Stimulated activated CD8-positive, alpha-beta memory T cell treated with anti-CD3 and anti-CD28 coated beads, Interleukin-4, amount 100 ng/mL, for 48 hours (primary cell): ENCODE results near the gene C15orf39.

Experiments
- DNase-seq: peaks from one replicate; pipeline ENCODE4 v3.0.0-alpha.2; 2020

C15orf39 gene

DNA sequence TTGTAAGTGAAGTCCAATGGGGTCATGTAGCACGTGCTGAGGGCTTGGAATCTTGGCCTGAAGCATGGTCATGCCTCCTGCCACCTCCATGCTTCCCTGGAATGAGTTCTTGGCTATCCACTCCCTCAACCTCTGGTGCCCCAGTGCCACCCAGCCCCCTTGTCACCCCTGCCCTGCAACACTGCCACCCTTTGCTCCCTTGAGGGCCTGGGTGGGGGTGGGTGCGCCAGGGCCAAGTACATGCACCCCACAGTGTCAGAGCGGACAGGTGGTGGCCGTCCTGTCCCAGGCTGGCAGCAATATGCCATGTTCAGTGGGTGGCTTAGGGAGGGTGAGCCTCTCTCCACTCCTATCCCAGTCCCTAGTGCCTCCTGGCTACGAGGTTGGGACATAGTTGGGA is 27.6 kb upstream of the C15orf39 start:
- no peak for DNase-seq

DNA sequence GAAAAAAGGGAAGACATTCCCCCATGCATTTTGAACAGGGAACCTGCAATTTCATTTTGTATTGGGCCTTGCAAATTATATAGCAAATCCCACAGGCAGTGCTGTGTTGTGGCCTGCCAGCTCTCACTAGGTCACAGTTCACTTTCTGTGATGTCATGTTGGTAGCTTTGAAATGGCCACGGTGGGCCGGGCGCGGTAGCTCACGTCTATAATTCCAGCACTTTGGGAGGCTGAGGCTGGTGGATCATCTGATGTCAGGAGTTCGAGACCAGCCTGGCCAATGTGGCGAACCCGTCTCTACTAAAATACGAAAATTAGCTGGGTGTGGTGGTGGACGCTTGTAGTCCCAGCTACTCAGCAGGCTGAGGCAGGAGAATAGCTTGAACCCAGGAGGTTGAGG is 27.0 kb upstream of the C15orf39 start:
- DNase-seq = no peak

DNA sequence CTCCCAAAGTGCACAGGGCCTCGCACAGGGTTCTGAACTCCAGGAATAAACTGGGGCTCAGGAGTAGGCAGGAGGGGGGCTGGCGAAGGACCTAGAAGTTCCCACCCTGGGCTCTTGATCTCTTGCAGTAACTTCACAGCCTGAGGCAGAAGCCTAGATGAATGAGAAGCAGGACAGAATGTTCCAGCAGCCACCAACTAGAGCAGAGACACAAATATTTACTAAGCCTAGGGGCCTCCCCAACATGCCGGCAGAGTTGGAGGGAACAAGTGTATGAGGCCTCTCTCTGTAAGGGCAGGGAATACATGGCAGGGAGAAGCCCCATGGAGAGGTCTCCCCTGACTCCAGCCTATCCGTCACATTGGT is 25.3 kb upstream of the C15orf39 start:
- DNase-seq = no peak

DNA sequence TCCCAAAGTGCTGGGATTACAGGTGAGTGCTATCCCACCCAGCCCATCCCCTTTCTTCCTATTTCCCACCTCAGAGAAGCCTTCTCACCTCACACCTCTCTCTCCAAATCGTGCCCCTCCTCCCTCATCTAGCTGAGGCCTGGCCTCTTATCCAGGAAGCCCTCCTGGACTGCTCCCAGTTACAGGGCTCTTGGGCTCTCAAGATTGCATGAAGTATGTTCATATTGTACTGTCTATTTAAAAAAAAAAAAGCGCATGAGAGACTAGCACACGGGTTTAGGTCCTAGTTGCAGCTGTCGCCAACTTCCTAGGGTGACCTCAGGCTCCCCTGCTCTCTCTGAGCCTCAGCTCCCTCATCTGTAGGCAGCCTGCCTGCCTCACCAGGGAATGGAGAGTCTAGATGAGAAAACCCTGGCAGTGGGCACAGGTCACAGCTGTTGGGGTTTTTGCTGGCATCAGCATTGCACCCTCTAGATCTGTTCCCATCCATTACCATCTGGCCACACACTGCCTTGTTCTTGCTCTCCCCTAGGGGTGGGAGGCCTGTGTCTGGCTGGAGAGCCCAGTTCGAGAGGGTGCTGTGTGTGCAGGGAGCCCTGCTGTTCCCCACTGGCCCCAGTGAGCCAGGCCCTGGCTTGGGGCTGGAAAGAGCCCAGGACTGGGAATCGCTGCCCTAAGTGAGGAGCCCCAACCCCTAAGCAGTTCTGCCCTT is 24.2 kb upstream of the C15orf39 start:
- no peak for DNase-seq

DNA sequence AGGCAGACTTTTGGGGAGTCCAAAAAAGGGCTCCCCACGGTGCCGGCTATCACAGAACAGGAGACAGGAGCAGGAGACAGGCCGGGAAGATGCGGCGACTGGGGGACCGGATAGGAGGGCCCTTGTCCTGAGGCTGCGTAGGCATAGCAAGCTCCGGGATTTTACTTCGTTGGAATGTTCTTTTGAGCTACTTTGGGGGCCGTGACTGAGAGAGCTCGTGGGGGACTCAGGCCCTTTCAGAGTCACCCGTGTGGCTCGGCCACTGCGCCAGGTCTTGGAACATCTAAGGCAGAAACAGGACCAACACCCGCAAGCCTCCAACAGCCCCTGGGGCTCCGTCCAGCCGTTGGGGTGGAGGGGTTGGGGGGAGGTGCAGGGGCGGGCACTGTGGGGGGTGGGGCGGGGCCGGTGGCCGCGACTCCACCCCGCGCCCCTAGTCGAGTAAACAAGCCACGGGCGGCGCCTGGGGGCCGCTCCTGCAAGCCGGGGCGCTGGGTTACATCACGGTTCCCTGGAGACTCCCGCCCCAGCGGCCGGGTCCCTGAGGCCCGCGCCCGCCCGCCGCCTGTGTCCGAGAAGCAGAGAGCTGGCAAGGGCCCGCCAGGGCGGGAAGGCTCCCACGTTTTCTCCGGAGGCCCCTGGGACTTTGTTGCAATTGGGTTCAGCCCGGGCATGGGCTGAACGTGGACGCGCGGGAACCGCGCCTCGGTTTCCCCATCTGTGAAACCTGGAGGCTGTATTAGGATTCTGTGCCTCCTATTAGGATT is 23.3 kb upstream of the C15orf39 start:
- no peak for DNase-seq

DNA sequence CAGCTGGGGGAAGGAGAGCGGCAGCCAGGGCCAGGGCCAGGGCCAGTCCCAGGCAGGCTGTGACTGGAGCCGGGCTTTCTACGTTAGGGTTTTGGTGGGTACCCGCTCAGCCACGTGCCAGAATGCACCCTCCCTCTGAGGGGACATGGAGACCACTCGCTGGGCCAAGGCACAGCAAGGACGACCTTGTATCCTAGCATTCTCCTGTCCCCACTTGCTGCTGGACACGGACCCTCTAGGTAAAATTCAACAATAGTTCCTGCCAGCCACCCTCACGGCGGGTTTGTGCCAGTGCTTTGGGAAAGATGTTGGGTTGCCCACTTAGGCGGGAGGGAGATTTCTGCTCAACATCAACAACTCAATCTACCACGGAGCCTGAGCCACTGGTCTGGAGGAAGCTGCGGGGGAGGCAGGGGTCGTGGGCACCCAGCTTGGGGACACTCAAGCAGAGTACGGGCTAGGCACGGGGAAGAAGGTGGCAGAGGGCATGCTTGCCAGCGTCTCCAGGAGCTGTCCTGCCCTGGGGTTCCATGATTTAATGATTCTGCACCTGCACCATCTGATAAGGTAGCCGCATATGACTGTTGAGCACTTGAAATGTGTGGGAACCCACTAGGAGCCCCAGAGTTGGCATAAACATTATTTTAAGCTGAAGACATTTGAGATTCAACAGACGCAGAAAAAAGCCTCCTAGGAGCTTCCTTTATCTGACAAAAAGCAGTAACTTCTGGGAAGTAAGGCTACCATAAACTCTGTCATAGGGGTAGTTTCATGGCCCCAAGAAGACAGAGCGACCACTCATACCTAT is 22.5 kb upstream of the C15orf39 start:
- no peak for DNase-seq

DNA sequence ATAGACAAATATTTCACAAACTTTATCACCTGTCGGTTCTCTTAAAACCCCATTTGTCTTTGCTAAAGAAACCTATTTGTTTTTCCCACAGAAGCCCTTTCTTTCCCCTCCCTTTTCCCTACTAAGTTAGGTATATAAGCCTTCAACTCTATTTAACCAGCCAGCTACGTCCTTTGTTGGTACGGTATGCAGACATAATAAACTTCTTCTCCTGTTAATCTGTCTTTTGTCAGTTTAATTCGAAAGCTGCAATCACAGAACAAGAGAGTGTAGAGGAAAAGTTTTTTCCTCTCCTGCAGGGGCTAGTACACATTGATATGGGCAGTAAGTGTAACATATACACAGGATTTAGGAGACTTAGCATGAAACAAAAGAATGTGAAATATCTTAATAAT is 21.9 kb upstream of the C15orf39 start:
- no peak for DNase-seq

DNA sequence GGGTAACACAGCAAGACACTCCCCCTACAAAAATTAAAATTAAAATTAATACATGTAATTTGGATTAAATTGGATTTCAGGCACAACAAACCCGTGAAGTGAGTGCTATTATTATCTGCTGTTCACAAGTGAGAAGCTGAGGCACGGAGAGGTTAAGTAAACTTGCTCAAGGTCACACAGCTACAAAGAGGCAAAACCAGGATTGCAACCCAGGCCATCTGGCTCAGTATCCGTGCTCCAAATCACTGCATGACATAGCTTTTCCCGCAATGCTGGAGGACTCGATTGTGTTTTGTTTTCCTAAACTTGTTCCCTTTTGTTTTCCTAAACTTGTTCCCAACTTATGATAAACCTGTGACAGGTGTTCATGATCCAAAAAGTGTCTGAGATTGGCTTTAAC is 19.9 kb upstream of the C15orf39 start:
- DNase-seq = no peak

DNA sequence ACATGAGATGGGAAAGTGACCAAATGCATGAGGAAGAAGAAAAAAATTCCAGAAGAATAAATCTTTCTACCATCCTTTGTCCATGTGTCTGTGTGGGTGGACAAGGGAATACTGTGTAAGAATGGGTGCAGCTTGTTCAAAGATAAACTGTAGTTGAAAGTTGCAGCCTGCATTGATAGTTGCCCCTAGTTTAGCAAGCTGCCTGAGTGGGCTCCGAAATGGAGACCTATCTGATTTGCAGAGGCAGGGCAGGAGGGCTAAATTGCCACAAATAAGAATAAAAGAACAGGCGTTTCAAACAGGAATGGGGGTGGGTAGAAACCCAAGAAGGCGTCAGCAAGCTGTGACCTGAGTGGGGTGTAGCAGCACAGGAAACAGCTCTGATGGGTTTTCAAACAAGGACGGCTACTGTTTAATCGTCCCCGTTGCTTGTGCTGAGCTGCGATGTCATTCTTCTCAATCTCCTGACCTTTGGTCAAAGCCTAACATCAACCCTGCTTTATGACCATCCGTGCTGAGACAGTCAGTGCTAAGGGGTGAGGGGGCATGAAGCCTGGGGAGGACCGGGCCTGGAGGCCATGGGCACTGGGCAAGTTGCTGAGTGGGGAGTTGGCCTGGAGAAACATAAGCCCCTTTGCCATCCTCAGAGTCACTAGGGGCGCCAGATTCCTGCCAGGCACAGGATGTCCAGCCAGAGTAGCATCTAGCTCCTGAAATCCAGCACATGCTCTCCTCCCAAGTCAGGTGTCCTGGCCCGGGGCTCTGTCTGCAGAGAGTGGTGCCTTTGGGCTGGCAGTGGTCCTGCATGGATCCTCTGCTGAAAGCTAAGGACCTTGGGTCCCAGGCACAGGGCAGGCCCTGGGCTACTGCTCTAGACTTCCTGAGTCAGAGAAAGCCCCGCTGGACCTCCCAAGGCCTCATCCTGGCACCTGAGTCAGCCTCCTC is 19.2 kb upstream of the C15orf39 start:
- no peak for DNase-seq

DNA sequence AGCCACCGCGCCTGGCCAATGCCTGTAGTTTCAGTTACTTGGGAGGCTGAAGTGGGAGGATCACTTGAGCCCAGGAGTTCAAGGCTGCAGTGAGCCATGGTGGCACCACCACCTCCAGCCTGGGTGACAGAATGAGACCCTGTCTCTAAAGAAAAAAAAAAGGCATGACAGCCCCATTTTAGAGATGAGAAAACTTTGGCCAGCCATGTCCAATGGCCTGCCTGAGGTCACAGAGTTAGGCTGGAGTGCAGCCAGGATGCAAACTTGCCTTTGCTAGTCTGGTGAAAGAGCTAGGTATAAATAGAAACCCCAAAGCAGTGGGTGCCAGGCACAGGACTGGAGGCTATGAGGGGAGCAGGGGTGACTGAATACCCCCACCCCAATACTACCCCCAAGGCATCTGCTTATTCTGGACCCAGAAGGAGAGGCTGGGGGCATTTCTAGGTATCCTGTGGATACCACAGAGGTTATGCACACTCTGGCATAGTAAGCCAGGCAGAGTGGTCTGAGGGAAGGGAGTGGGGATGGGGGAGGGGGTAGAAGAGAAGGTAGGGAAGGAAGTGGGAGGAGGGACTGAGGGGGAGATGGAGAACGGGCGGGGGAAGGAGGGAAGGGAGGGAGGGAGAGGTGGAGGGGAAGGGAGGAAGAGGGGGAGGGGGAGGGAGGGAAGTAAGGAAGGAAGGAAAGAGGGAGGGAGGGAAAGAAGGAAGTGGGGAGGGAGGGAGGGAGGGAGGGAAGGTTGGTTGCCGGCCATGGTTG is 16.2 kb upstream of the C15orf39 start:
- no peak for DNase-seq

DNA sequence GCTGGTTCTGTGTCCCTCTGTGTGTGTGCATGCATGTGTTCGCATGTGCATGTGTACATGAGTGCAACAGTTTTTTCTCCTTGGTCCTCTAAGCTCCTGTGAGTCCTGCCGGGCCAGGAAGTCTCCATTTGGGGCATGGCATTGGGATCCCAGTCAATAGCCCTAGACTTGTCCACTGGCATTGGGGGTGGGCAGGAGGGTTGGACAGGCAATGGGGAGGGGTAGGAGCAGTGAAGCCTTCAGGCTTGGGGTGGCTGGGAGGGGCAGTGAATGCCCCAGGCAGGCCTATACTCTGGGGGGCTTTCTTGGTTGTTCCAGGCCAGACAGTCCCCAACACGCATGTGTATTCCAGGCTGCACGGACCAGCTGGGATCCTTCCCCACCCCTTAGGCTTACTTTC is 15.6 kb upstream of the C15orf39 start:
- no peak for DNase-seq

DNA sequence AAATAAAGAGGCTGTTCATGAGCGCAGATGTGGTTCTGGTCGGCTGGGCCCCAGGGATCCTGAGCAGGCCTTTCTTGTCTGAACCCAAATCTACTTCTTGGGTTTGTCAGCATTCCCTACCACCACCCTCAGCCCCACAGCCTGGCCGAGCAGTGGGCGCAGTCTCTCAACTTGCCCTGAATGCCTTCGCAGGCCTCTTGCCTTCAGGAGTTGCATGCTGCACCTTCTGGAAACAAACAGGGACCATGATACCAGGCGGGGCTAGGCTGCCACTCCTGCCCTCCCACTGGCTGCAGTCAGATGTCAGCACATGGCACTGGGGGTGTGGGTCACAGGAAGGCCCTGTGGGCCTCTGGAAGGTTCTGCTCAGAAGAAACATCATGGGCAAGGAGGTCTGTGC is 13.2 kb upstream of the C15orf39 start:
- no peak for DNase-seq

DNA sequence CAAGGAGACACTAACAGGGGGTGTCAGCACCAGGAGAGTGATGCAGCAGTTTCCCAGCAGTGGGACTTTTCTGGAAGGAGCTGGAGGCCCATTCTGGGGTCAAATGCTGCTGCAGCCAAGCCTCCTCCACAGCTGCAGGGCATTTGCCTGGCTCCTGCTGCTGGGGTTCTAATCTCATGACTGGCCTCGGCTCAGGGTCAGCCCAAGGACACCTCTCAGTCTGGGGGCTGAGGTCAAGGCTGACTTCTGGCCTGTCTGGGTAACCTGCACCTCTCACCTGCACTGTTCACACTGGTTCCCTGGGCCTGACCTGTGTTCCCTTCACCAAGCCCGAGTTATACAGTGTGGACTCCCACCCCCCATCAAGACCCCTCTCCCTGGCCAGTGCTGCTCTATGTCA is 10.4 kb upstream of the C15orf39 start:
- no peak for DNase-seq

DNA sequence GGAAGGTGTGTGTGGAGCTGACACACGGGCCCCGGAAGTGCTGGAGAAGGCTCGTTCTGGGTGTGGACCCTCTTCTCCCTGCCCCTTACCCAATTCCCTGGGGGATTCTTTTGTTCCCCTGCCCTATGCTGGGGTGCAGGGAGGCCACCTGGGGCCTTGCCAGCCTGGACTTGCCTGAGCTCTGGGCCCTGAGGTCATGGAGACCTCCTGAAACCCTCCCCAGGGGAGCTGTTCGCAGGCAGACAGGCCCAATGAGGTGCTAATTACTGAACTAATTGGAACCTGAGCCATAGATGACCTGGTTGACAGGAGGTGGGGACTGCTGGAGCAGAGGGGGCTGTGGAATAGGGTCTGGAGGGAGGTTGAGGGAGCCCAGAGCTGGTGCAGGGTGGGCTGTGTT is 9.4 kb upstream of the C15orf39 start:
- no peak for DNase-seq

DNA sequence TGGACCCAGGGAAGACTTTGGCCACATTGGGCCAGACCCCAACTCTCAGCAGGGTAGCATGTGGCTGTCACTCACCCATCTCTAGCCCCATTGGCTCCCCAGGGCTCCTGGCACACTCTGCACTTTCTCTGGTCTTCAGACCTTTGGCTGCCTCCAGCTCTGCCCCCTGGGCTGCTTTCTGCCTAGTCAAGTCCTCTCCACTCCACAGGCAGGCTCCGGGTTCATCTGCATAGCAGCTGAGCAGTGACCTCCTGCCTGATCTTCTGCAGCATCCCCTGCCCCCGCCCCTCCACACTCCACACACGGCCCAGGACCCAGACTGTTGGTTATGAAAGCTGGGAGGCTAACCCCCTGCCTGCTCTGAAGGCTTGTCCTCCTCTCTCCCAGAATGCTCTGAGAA is 8.4 kb upstream of the C15orf39 start:
- DNase-seq = no peak

DNA sequence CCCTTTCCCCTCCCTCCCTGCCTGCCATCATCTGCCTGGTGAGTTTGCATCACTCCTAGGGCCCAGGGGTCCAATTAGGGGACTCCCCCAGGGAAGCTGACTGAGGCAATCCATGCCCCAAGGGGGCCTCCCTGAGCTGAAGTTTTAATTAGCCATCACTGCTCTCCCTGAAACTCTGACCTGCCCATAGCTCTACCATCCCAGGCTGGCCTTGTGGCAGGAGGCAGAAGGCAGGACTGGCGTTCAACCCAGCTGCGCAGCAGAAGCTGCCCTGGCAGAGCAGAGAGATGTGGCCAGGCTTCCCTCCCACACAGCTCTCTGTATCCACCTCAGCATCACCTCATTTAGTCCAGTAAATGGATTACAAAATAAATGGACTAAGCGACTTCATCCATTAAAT is 7.7 kb upstream of the C15orf39 start:
- no peak for DNase-seq

DNA sequence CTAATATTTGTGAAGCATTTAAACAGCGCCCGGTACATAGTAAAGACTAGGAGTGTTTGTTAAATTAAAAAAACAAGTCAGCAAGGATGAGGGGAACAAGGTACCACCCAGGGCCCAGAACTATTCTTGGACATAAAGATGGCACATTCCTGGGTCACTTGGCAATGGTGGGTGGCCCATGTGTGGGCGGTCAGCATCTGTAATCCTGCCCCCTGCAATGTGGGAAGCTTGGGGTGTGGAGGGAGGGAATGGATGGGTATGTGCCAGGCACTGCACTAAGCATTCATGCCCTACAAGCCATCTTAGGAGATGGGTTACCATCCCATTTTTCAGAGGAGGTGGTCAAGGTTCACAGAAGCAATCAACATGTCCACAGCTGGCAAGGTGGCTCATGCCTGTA is 7.3 kb upstream of the C15orf39 start:
- DNase-seq = no peak

DNA sequence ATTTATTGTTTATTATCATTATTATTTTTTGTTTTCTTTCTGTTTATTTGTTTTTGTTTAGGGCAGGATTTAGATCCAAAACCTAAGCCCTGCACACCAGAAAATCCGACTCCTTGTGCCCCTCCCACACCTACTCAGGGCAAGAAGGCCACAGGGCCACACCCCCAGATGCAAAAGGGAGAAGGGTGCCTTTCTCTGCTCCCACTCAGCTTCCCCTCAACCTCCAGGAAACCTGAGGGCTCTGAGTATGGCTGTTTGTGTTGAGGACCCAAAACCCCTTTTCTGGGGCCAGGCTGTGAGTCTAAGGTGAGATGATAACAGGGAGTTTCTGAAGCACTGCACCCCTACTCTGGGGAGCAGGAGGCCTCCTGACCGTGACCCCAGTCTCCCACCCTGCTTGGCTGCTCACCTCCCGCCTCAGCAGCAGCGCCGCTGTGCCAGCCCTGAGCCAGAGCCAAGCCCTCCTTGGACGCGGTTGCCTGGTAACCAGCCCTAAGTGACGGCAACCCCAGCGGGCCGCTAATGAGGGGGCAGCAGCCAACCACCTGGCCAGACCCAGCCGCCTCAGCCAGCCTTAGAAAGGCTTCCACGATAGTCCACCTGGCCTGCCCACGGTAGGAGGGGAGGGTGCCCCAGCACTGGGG is 6.4 kb upstream of the C15orf39 start:
- DNase-seq = no peak

DNA sequence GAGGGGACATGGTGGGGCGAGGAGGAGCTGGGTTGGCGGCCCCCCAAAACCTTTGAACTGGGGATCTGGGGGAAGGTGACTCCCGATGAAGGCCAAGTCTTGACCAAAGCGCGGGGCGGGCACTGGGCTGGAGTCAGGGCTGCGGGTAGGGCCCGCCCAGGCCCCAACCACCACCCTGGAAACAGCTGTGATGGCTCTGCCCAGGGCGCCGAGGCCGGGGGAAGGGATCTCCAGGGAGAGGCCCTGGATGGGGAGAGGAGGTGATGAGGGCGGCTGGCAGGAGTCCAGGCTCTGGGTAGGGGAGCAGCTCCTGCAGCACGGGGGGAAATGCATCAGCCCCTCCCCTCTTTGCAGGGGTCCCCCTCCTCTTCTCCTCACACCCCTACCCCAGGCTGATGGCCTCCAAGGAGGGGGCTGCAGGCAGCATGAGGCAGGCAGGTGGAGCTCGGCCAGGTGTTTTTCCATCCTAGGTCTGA is 5.9 kb upstream of the C15orf39 start:
- DNase-seq = no peak

DNA sequence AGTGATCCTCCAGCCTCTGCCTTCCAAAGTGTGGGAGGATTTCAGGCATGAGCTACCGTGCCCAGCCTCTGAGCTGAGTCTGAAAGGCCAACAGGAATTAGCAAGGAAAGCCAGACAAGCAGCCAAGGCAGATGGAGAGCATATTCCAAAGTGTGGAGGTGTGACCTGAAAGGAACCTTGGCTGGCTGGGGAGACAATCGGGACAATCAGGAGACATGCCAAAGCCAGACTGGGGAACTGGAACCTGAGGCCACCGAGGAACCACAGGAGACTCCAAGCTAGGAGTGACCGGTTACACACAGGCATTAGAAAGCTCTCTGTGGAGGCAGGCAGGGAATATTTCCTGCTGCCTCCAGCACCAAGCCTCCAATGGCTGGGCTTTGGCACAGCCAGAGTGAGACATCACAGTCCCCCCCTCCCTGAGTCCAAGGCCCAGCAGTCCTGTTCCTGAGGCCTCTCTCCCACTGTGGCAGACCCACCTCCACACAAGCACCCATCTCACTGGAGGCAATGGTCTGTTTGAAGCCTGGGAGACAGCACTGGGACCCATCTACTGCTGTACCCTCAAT is 4.5 kb upstream of the C15orf39 start:
- no peak for DNase-seq
